ENCODE data around the gene ATP6V1B1. TPM values are rescaled to one million over a fixed set of nuclear protein-coding genes. Genes with fewer than 3 reads are reported as not detected.

The ATP6V1B1 gene
- total and polyA plus RNA-seq, 12 donors = 0.14 to 4.6 (median 0.69) TPM; not detected in 4

DNA sequence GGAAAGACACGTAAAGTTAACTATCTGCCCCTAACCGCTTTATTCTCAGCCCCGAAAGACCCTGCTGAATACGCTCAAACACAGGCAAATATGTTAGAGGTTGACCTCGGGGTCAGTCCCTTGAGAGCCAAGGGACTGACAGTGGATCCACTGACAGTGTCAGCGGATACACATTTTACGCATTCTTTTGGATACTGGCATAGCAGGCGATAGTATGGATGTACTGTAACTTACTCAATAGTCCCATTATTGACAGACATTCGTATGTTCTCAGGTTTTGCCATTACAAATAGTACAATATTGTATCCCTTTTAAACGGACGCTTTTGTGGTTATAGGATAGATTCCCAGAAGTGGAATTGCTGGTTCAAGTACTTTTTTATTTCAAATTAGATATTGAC is 13.4 kb downstream of the ATP6V1B1 start:
- peak in 3 of 7 donors; percentile 2 to 6 (median 3) for DNase-seq
- intact Hi-C loops (cut with DNase I) = loop anchor here (5.0 kb wide), 3 partner anchors 77 to 162 kb away; no protein-coding TSS in a partner anchor
- Histone ChIP-seq H3K4me3 (no peak overlapping the region), H3K36me3 (replicated peaks in 1 of 2) (no peaks in the 10 kb centered on the region), H3K27ac (no peak overlapping the region), H3K27me3 (peaks cover 5% of the 10 kb centered on the region), H3K9me3 (replicated peaks in 1 of 3) (no peaks in the 10 kb centered on the region), H3K4me1 (replicated peaks in 1 of 2) (peaks cover 3 to 8% of the 10 kb centered on the region in 2 donors)
- TF ChIP-seq, protein P1, sequence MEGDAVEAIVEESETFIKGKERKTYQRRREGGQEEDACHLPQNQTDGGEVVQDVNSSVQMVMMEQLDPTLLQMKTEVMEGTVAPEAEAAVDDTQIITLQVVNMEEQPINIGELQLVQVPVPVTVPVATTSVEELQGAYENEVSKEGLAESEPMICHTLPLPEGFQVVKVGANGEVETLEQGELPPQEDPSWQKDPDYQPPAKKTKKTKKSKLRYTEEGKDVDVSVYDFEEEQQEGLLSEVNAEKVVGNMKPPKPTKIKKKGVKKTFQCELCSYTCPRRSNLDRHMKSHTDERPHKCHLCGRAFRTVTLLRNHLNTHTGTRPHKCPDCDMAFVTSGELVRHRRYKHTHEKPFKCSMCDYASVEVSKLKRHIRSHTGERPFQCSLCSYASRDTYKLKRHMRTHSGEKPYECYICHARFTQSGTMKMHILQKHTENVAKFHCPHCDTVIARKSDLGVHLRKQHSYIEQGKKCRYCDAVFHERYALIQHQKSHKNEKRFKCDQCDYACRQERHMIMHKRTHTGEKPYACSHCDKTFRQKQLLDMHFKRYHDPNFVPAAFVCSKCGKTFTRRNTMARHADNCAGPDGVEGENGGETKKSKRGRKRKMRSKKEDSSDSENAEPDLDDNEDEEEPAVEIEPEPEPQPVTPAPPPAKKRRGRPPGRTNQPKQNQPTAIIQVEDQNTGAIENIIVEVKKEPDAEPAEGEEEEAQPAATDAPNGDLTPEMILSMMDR (IDR thresholded peaks at IDR 0.05) = no peak
- TF ChIP-seq POLR2A (IDR thresholded peaks at IDR 0.05) = no peak
- WGBS, 4 donors = 66 to 82% (median 72%) methylated on average over 11 of the region's 11 CpGs

GRCh38 chr2:70954886-70955285 is 19.2 kb downstream of the ATP6V1B1 start:
- no peaks in the 10 kb centered on the region for H3K4me1 ChIP-seq (replicated peaks in 1 of 2)
- H3K4me3 ChIP-seq = no peak overlapping the region
- H3K27ac ChIP-seq = no peak overlapping the region
- 77 to 88% (median 85%) methylated on average over 6 to 7 of the region's 7 CpGs for WGBS, 4 donors
- no peaks in the 10 kb centered on the region for H3K36me3 ChIP-seq (replicated peaks in 1 of 2)
- no peaks in the 10 kb centered on the region for H3K9me3 ChIP-seq (replicated peaks in 1 of 3)
- peak in 1 of 7 donors; percentile 12 for DNase-seq
- TF ChIP-seq POLR2A (IDR thresholded peaks at IDR 0.05) = no peak
- TF ChIP-seq, protein P1 (IDR thresholded peaks at IDR 0.05) = no peak
- H3K27me3 ChIP-seq = peaks cover 5% of the 10 kb centered on the region
- intact Hi-C loops (cut with DNase I) = no loop called here

- Histone ChIP-seq H3K27me3 (peaks cover 5% of the 10 kb centered on the region), H3K4me3 (no peak overlapping the region), H3K36me3 (replicated peaks in 1 of 2) (no peaks in the 10 kb centered on the region), H3K4me1 (replicated peaks in 1 of 2) (no peaks in the 10 kb centered on the region), H3K9me3 (replicated peaks in 1 of 3) (no peaks in the 10 kb centered on the region), H3K27ac (no peak overlapping the region)
- intact Hi-C loops (cut with DNase I) = no loop called here
- no peak for TF ChIP-seq POLR2A (IDR thresholded peaks at IDR 0.05)
- TF ChIP-seq, protein P1 (IDR thresholded peaks at IDR 0.05) = no peak
- 74 to 81% (median 77%) methylated on average over 2 of the region's 2 CpGs for WGBS, 4 donors
- DNase-seq = no peak
Observed at GRCh38 chr2:70956141-70956540, 20.4 kb downstream of the ATP6V1B1 start.

DNA sequence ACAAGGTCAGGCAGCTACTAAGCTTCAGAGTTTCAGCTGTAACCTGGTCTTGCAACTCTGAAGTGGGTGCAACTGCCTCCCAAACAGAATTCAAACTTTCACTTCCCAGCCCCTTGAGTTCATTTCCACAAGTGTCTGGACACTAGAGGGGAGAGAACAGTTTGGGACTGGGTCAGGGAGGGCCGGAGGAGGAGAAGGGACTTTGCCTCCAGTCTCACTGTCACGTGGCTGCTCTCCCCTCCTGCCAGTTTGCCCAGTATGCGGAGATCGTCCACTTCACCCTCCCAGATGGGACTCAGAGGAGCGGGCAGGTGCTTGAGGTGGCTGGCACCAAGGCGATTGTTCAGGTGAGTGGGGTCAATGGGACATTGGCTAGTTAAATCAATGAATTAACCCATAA is 22.1 kb downstream of the ATP6V1B1 start:
- no peak overlapping the region for H3K4me3 ChIP-seq
- TF ChIP-seq POLR2A (IDR thresholded peaks at IDR 0.05) = no peak
- TF ChIP-seq, protein P1 (IDR thresholded peaks at IDR 0.05) = no peak
- intact Hi-C loops (cut with DNase I) = no loop called here
- WGBS, 4 donors = 67 to 86% (median 80%) methylated on average over 6 of the region's 6 CpGs
- no peaks in the 10 kb centered on the region for H3K4me1 ChIP-seq (replicated peaks in 1 of 2)
- H3K27me3 ChIP-seq = peaks cover 1% of the 10 kb centered on the region
- no peaks in the 10 kb centered on the region for H3K9me3 ChIP-seq (replicated peaks in 1 of 3)
- H3K36me3 ChIP-seq (replicated peaks in 1 of 2) = no peaks in the 10 kb centered on the region
- peak in 2 of 7 donors; percentile 9 to 15 for DNase-seq
- H3K27ac ChIP-seq = no peak overlapping the region
